Subcutaneous abdominal adipose tissue (tissue), 5 donors: Measurements from ENCODE around the gene C7orf33.

Experiments used
- H3K27ac ChIP-seq: one replicate; pipeline ENCODE4 v1.7.0; 2013; ENCODE audit warnings: low read depth, mild to moderate bottlenecking, inconsistent platforms, low read length, moderate library complexity
- H3K27me3 ChIP-seq, 5 donors: one replicate each; pipeline ENCODE4 v1.7.0; 2013; ENCODE audit warnings: low read length in 5 of 5, inconsistent platforms in 1 of 5; ENCODE audit not compliant: control insufficient read depth in 5 of 5, insufficient read depth in 4 of 5
- H3K36me3 ChIP-seq, 5 donors: one replicate each; pipeline ENCODE4 v1.7.0; 2013; ENCODE audit warnings: low read length in 5 of 5; ENCODE audit not compliant: control insufficient read depth in 5 of 5, insufficient read depth in 5 of 5
- H3K4me1 ChIP-seq, 5 donors: one replicate each; pipeline ENCODE4 v1.7.0; 2013; ENCODE audit warnings: low read length in 5 of 5, mild to moderate bottlenecking in 3 of 5, moderate library complexity in 1 of 5; ENCODE audit not compliant: control insufficient read depth in 5 of 5, insufficient read depth in 5 of 5
- H3K4me3 ChIP-seq, 5 donors: one replicate each; pipeline ENCODE4 v1.7.0; 2013; ENCODE audit warnings: low read length in 5 of 5, low read depth in 1 of 5
- H3K9ac ChIP-seq, 5 donors: one replicate each; pipeline ENCODE4 v1.7.0; 2013; ENCODE audit warnings: low read length in 5 of 5, mild to moderate bottlenecking in 4 of 5, moderate library complexity in 3 of 5
- H3K9me3 ChIP-seq, 5 donors: one replicate each; pipeline ENCODE4 v1.7.0; 2013; ENCODE audit warnings: low read length in 5 of 5; ENCODE audit not compliant: control insufficient read depth in 5 of 5
- donor health status: healthy.
- donor health status: healthy.
- donor health status: healthy.
- donor health status: healthy.
- donor health status: healthy.

C7orf33 gene

GRCh38 chr7:148575640-148576411 is 14.7 kb upstream of the C7orf33 start:
- no peaks in the 10 kb centered on the region for H3K9me3 ChIP-seq
- no peak overlapping the region for H3K9ac ChIP-seq
- no peak overlapping the region for H3K4me3 ChIP-seq
- no peaks in the 10 kb centered on the region for H3K36me3 ChIP-seq
- H3K27ac ChIP-seq = no peak overlapping the region
- no peaks in the 10 kb centered on the region for H3K4me1 ChIP-seq
- no peaks in the 10 kb centered on the region for H3K27me3 ChIP-seq

DNA sequence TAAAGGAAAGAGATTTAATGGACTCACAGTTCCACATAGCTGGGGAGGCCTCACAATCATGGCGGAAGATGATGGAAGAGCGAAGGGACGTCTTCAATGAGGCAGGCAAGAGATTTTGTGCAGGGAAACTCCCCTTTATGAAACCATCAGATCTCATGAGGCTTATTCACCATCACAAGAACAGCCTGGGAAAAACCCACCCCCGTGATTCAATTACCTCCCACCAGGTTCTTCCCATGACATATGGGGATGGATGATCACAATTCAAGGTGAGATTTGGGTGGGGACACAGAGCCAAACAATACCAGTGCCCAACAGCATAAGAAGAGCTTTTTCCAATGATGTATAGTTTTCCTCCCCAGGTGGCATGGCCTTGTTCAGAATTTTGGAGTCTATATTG is 11.2 kb upstream of the C7orf33 start:
- Histone ChIP-seq H3K4me1 (no peaks in the 10 kb centered on the region), H3K36me3 (no peaks in the 10 kb centered on the region), H3K9me3 (no peaks in the 10 kb centered on the region), H3K9ac (no peak overlapping the region), H3K27me3 (no peaks in the 10 kb centered on the region), H3K27ac (no peak overlapping the region), H3K4me3 (no peak overlapping the region)

DNA sequence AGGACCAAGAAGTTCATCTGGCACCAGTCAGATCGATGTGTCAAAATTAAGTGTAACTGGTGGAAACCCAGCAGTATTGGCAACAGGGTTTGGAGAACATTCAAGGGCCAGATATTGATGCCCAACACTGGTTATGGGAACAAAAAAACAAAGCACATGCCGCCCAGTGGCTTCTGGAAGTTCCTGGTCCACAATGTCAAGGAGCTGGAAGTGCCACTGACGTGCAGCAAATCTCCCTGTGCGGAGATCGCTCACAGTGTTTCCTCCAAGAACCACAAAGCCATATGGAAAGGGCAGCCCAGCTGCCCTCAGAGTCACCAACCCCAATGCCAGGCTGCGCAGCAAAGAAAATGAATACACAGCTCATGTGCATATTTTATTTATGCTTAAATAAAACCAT is 10.1 kb upstream of the C7orf33 start:
- no peak overlapping the region for H3K9ac ChIP-seq
- H3K27me3 ChIP-seq = no peaks in the 10 kb centered on the region
- no peaks in the 10 kb centered on the region for H3K36me3 ChIP-seq
- H3K9me3 ChIP-seq = no peaks in the 10 kb centered on the region
- no peak overlapping the region for H3K27ac ChIP-seq
- no peaks in the 10 kb centered on the region for H3K4me1 ChIP-seq
- H3K4me3 ChIP-seq = no peak overlapping the region

DNA sequence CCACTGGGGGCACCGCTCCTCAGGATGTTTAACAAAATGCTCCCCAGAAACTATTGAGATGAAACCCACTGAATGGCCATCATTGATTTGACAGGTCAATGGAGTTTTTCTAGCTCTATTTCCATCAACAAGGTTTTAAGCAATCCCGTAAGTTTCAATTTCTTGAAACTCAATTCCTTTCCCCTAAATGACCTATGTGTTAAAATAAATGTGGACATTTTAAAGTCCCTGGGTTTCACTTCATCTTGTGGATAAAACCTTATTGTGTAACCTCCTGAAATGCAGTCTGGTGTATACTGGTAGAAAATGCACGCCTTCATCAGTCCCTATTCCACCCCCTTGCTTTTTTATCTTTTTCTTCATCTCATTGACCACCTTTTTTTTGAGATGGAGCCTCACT is 8.9 kb upstream of the C7orf33 start:
- Histone ChIP-seq H3K4me3 (no peak overlapping the region), H3K27me3 (no peaks in the 10 kb centered on the region), H3K9ac (no peak overlapping the region), H3K9me3 (no peaks in the 10 kb centered on the region), H3K4me1 (no peaks in the 10 kb centered on the region), H3K27ac (no peak overlapping the region), H3K36me3 (no peaks in the 10 kb centered on the region)

DNA sequence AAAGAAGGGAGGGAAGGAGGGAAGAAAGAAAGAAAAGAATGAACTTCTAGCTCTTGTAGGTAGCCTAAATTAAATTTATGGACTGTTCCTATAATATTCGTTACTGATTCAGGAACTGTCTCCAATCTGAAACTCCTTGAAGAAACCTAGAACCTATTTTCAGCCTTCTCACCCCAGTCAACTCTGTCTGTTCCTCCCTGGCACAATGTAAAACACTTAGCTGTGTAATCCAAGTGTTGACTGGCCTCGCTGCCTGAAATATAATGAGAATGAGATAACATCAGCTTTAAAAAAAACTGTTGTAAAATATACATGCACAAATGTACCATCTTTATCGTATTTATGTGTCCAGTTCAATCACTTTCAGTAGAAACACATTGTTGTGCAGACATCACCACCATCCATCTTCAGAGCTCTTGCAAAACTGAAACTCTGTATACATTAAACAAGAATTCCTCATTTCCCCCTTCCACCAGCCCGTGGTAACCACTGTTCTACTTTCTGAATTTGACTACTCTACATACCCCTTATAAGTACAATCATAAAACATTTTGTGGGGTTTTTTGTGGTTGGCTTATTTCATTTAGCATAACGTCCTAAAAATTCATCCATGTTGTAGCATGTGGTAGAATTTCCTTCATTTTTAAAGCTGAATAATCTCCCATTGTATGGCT is 6.3 kb upstream of the C7orf33 start:
- no peak overlapping the region for H3K9ac ChIP-seq

DNA sequence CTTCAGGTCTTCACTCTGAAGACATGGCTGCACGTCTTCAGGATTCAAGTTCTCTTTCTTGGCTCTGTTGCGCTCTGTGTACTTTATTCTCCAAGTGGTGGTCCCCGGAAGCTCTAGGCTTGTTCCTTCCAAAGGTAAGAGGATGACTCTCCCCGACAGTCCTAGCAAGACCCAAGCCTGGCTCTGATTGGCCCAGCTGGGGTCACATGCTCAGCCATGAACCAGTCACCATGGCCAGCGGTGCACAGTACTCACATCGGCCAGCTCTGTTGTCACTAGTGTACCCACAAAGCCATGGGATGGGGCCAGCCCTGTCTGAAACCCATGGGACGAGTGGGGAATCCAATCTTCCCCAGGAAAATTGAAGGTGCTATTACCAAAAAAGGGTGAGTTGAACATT is 5.2 kb upstream of the C7orf33 start:
- Histone ChIP-seq H3K36me3 (no peaks in the 10 kb centered on the region), H3K27ac (no peak overlapping the region), H3K27me3 (peaks cover 0 to 8% (median 3%) of the 10 kb centered on the region in 5 donors), H3K9me3 (no peaks in the 10 kb centered on the region), H3K4me3 (no peak overlapping the region), H3K4me1 (no peaks in the 10 kb centered on the region), H3K9ac (no peak overlapping the region)

More for the DNA sequence above, 6.3 kb upstream of the C7orf33 start:
- Histone ChIP-seq H3K27me3 (peaks cover 0 to 8% (median 0%) of the 10 kb centered on the region in 5 donors), H3K4me3 (no peak overlapping the region), H3K4me1 (no peaks in the 10 kb centered on the region), H3K36me3 (no peaks in the 10 kb centered on the region), H3K9me3 (no peaks in the 10 kb centered on the region), H3K27ac (no peak overlapping the region)

DNA sequence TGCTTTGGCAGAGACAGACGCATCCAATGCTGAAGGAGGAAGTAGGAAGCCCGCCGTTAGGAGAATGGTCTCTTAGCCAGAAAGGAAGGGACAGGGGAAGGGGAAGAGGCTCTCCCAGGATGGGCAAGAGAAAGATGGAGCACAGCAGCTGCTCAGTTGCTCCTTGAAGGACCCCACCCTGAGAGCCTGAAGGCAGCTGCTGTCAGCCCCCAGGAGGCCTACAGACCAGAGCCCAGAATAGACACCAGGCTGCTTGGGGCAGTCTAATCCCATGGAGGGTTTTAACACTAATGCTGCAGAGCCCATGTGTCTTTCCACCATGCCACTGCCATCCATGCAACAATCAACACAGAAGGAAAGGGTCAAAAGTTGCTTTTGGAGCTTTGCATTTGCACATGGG is 3.5 kb upstream of the C7orf33 start:
- Histone ChIP-seq H3K4me1 (no peaks in the 10 kb centered on the region), H3K4me3 (no peak overlapping the region), H3K27ac (no peak overlapping the region), H3K9ac (no peak overlapping the region), H3K9me3 (no peaks in the 10 kb centered on the region), H3K27me3 (peaks cover 2 to 8% (median 3%) of the 10 kb centered on the region in 5 donors), H3K36me3 (no peaks in the 10 kb centered on the region)

- Histone ChIP-seq H3K9ac (no peak overlapping the region), H3K27me3 (peaks cover 2 to 8% (median 3%) of the 10 kb centered on the region in 5 donors), H3K4me3 (no peak overlapping the region), H3K9me3 (no peaks in the 10 kb centered on the region), H3K4me1 (no peaks in the 10 kb centered on the region), H3K36me3 (no peaks in the 10 kb centered on the region), H3K27ac (no peak overlapping the region)
Measured at GRCh38 chr7:148588168-148588567, 2.4 kb upstream of the C7orf33 start.

GRCh38 chr7:148588670-148589131 is 1.9 kb upstream of the C7orf33 start:
- H3K36me3 ChIP-seq = no peaks in the 10 kb centered on the region
- H3K4me1 ChIP-seq = no peaks in the 10 kb centered on the region
- H3K27ac ChIP-seq = no peak overlapping the region
- peaks cover 2 to 8% (median 3%) of the 10 kb centered on the region in 5 donors for H3K27me3 ChIP-seq
- no peak overlapping the region for H3K9ac ChIP-seq
- no peak overlapping the region for H3K4me3 ChIP-seq
- no peaks in the 10 kb centered on the region for H3K9me3 ChIP-seq

DNA sequence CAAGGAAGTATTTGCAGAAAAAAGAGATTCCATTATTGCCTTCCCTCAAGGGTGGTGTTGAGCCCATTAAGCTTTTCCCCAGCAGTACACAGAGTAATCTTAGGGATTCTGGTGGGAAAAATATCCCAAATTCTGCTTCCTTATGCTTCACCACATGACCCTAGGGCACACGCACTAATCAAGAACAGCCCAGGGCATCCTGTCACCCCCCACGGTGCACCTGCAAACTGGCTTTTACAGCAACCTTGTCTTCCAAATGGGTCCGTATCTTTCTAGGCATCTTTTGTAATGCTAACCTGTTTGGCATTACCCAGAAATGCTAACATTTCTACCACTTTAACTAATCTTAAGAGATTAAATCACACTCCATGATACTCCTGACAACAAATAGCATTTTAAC is 926 bp upstream of the C7orf33 start:
- Histone ChIP-seq H3K27ac (no peak overlapping the region), H3K9me3 (no peaks in the 10 kb centered on the region), H3K9ac (no peak overlapping the region), H3K4me3 (no peak overlapping the region), H3K27me3 (peaks cover 2 to 8% (median 3%) of the 10 kb centered on the region in 5 donors), H3K4me1 (no peaks in the 10 kb centered on the region), H3K36me3 (no peaks in the 10 kb centered on the region)
